IMR-90 (cell line): ENCODE results near the gene LDLRAD4. TPM values are rescaled to one million over a fixed set of nuclear protein-coding genes. Genes with fewer than 3 reads are reported as not detected.

ENCODE experiments used
- ATAC-seq: fragments of 200-7000 bp; cut with Tn5 transposase; 2 replicates; pipeline ENCODE4 v1.9.1; 2020; ENCODE audit warnings: low read depth, mild to moderate bottlenecking, moderate library complexity
- BruUV-seq: library from RNA; stranded (reverse); fragments of 400-500 nt; replicated peaks from 2 replicates; lab custom pipeline; 2021; lab: Mats Ljungman, UMichigan
- CTCF ChIA-PET: fragments of 300-600 bp; formaldehyde crosslinking; extraction: SDS; loops from one replicate; lab custom pipeline; 2021; ENCODE audit warnings: antibody characterized with exemption; lab: Yijun Ruan, JAX
- POLR2A ChIA-PET: fragments of 300-600 bp; sonication (Branson Sonifier 250); formaldehyde crosslinking; loops from one replicate; lab custom pipeline; 2022; ENCODE audit warnings: antibody characterized with exemption; ENCODE audit not compliant: unreplicated experiment; lab: Charles Lee
- DNase-seq: peaks from one replicate; pipeline ENCODE4 v3.0.0; 2013
- H2AFZ ChIP-seq: replicated peaks from 2 replicates; pipeline ENCODE3; 2013; ENCODE audit warnings: low read length, mild to moderate bottlenecking; ENCODE audit not compliant: poor library complexity
- H2AK5ac ChIP-seq: 2 replicates; pipeline ENCODE4 v1.6.1; 2013; ENCODE audit warnings: low read depth, low read length, inconsistent platforms
- H2AK9ac ChIP-seq: replicated peaks from 2 replicates; pipeline ENCODE3; 2013; ENCODE audit warnings: mild to moderate bottlenecking, low read depth, low read length, moderate library complexity; ENCODE audit not compliant: poor library complexity
- H2BK120ac ChIP-seq: 2 replicates; pipeline ENCODE4 v1.6.1; 2013; ENCODE audit warnings: low read depth, low read length, inconsistent platforms
- H2BK15ac ChIP-seq: 3 replicates; pipeline ENCODE4 v1.6.1; 2013; ENCODE audit warnings: low read depth, low read length, inconsistent platforms
- H2BK20ac ChIP-seq: 2 replicates; pipeline ENCODE4 v1.6.1; 2013; ENCODE audit warnings: low read depth, mild to moderate bottlenecking, inconsistent platforms, low read length, moderate library complexity
- H2BK5ac ChIP-seq: 2 replicates; pipeline ENCODE4 v1.6.1; 2013; ENCODE audit warnings: mild to moderate bottlenecking, low read depth, low read length, inconsistent platforms; ENCODE audit not compliant: poor library complexity, severe bottlenecking
- H3K14ac ChIP-seq: replicated peaks from 2 replicates; pipeline ENCODE4 v1.6.1; 2013; ENCODE audit warnings: low read depth, low read length, inconsistent platforms
- H3K18ac ChIP-seq: 2 replicates; pipeline ENCODE4 v1.6.1; 2013; ENCODE audit warnings: low read depth, low read length, control low read depth
- H3K23ac ChIP-seq: 2 replicates; pipeline ENCODE4 v1.6.1; 2013; ENCODE audit warnings: low read depth, low read length, inconsistent platforms
- H3K27ac ChIP-seq: 2 replicates; pipeline ENCODE4 v1.5.1; 2013; ENCODE audit warnings: mild to moderate bottlenecking, control low read depth, low read length; ENCODE audit not compliant: insufficient read depth
- H3K27me3 ChIP-seq: 2 replicates; pipeline ENCODE4 v1.6.1; 2013; ENCODE audit warnings: low read length; ENCODE audit not compliant: control insufficient read depth, insufficient read depth
- H3K36me3 ChIP-seq: 2 replicates; pipeline ENCODE4 v1.6.1; 2013; ENCODE audit warnings: low read length, mixed read lengths; ENCODE audit not compliant: control insufficient read depth, insufficient read depth
- H3K4ac ChIP-seq: 2 replicates; pipeline ENCODE4 v1.6.1; 2013; ENCODE audit warnings: low read depth, low read length, inconsistent platforms
- H3K4me1 ChIP-seq: 2 replicates; pipeline ENCODE4 v1.6.1; 2013; ENCODE audit warnings: low read length, mixed read lengths; ENCODE audit not compliant: control insufficient read depth, insufficient read depth
- H3K4me2 ChIP-seq: 2 replicates; pipeline ENCODE4 v1.6.1; 2013; ENCODE audit warnings: low read depth, mild to moderate bottlenecking, control low read depth, low read length, moderate library complexity
- H3K4me3 ChIP-seq: 2 replicates; pipeline ENCODE4 v1.5.1; 2013; ENCODE audit warnings: low read depth, mild to moderate bottlenecking, control low read depth, low read length, moderate library complexity; ENCODE audit not compliant: insufficient read depth
- H3K56ac ChIP-seq: 2 replicates; pipeline ENCODE4 v1.6.1; 2013; ENCODE audit warnings: low read length, inconsistent platforms; ENCODE audit not compliant: insufficient read depth; ENCODE audit errors: extremely low read depth
- H3K79me1 ChIP-seq, 2 experiments: 2 replicates each; pipeline ENCODE4 v1.6.1; 2013; ENCODE audit warnings: low read length in 2 of 2, inconsistent platforms in 1 of 2, low read depth in 1 of 2
- H3K9ac ChIP-seq: 2 replicates; pipeline ENCODE4 v1.6.1; 2013; ENCODE audit warnings: low read depth, low read length, control low read depth
- H3K9me1 ChIP-seq: 2 replicates; pipeline ENCODE4 v1.6.1; 2013; ENCODE audit warnings: low read length, inconsistent platforms; ENCODE audit not compliant: insufficient read depth
- H3K9me3 ChIP-seq: 2 replicates; pipeline ENCODE4 v1.6.1; 2013; ENCODE audit warnings: low read length; ENCODE audit not compliant: control insufficient read depth, insufficient read depth
- H4K20me1 ChIP-seq: 2 replicates; pipeline ENCODE4 v1.6.1; 2013; ENCODE audit warnings: low read length, inconsistent platforms; ENCODE audit not compliant: insufficient read depth
- H4K5ac ChIP-seq: 2 replicates; pipeline ENCODE4 v1.6.1; 2013; ENCODE audit warnings: mild to moderate bottlenecking, low read depth, low read length, control low read depth
- H4K8ac ChIP-seq, 2 experiments: 2 replicates each; pipeline ENCODE4 v1.6.1; 2013; ENCODE audit warnings: low read depth in 2 of 2, low read length in 2 of 2, control low read depth in 1 of 2, inconsistent platforms in 1 of 2
- H4K91ac ChIP-seq: 2 replicates; pipeline ENCODE4 v1.6.1; 2013; ENCODE audit warnings: low read depth, low read length, inconsistent platforms; ENCODE audit not compliant: insufficient read depth
- BHLHE40 ChIP-seq: fragments of 150-350 bp; IDR thresholded peaks from 2 replicates; pipeline ENCODE4 v1.6.1; 2016; ENCODE audit warnings: mild to moderate bottlenecking, low read depth, low read length
- CEBPB ChIP-seq: IDR thresholded peaks from 2 replicates; pipeline ENCODE4 v1.6.1; 2012; ENCODE audit warnings: low read depth, low read length, improper control_type of control experiment
- CHD1 ChIP-seq: IDR thresholded peaks from 2 replicates; pipeline ENCODE4 v1.6.1; 2012; ENCODE audit warnings: low read depth, low read length, improper control_type of control experiment
- CTCF ChIP-seq: conservative IDR thresholded peaks from 2 replicates; pipeline ENCODE4 v1.5.1; 2012; ENCODE audit warnings: mild to moderate bottlenecking, low read depth, low read length, improper control_type of control experiment
- ELK1 ChIP-seq: fragments of 150-350 bp; IDR thresholded peaks from 2 replicates; pipeline ENCODE4 v1.6.1; 2016; ENCODE audit warnings: low read depth, mild to moderate bottlenecking, low read length, moderate library complexity, borderline replicate concordance
- MAFK ChIP-seq: IDR thresholded peaks from 2 replicates; pipeline ENCODE4 v1.6.1; 2012; ENCODE audit warnings: low read depth, low read length, improper control_type of control experiment
- MAZ ChIP-seq: IDR thresholded peaks from 2 replicates; pipeline ENCODE4 v1.6.1; 2012; ENCODE audit warnings: low read depth, mild to moderate bottlenecking, low read length, improper control_type of control experiment, moderate library complexity, borderline replicate concordance
- MXI1 ChIP-seq: IDR thresholded peaks from 2 replicates; pipeline ENCODE4 v1.6.1; 2012; ENCODE audit warnings: low read depth, mild to moderate bottlenecking, low read length, moderate library complexity, borderline replicate concordance
- POLR2A ChIP-seq: IDR thresholded peaks from 2 replicates; pipeline ENCODE4 v1.6.1; 2012; ENCODE audit warnings: mild to moderate bottlenecking, low read depth, low read length
- RAD21 ChIP-seq: IDR thresholded peaks from 2 replicates; pipeline ENCODE4 v1.6.1; 2012; ENCODE audit warnings: low read length, improper control_type of control experiment
- RCOR1 ChIP-seq: IDR thresholded peaks from 2 replicates; pipeline ENCODE4 v1.6.1; 2012; ENCODE audit warnings: mild to moderate bottlenecking, low read length, improper control_type of control experiment; ENCODE audit not compliant: insufficient replicate concordance
- RFX5 ChIP-seq: IDR thresholded peaks from 2 replicates; pipeline ENCODE4 v1.8.0; 2012; ENCODE audit warnings: low read depth, mild to moderate bottlenecking, low read length, moderate library complexity
- SMC3 ChIP-seq: fragments of 150-350 bp; IDR thresholded peaks from 2 replicates; pipeline ENCODE4 v1.6.1; 2016; ENCODE audit warnings: low read depth, mild to moderate bottlenecking, antibody characterized with exemption, low read length, moderate library complexity
- USF2 ChIP-seq: fragments of 150-350 bp; IDR thresholded peaks from 2 replicates; pipeline ENCODE4 v1.6.1; 2017; ENCODE audit warnings: mild to moderate bottlenecking, antibody characterized with exemption, low read length, low read depth
- WGBS, 2 experiments: methylation state at CpG; one replicate each; pipeline versions ENCODE4 v1.1.5 to v1.1.7; 2013; ENCODE audit warnings: missing lambda C conversion rate in 2 of 2; ENCODE audit not compliant: insufficient read length in 1 of 2; ENCODE audit errors: extremely low coverage in 2 of 2; 5-methylcytosine and 5-hydroxymethylcytosine counted together
- dilution Hi-C: fragments of 300-500 bp; cut with HindIII; formaldehyde crosslinking; loops from one replicate; pipeline ENCODE4 v1.14.3; 2018; ENCODE audit warnings: low sequenced_read_pairs; ENCODE audit not compliant: unreplicated experiment
- in situ Hi-C: fragments of 300-500 bp; cut with MboI; formaldehyde crosslinking; loops from 3 replicates; pipeline ENCODE4 v1.14.3; 2019; ENCODE audit warnings: low sequenced_read_pairs, inconsistent platforms, mixed read lengths
- intact Hi-C: fragments of 100-400 bp; cut with micrococcal nuclease; formaldehyde crosslinking; loops from 2 replicates; pipeline ENCODE4 v1.10.0; 2022
- polyA plus RNA-seq, 3 experiments: library from polyadenylated mRNA; depleted of rRNA; stranded (reverse); fragments of >200 nt; gene quantifications; 2 replicates each; pipeline ENCODE4 v1.2.3, GENCODE V29; 2012; ENCODE audit warnings: low replicate concordance in 1 of 3
- total RNA-seq: library from RNA; depleted of rRNA; stranded (reverse); fragments of >200 nt; gene quantifications from 2 replicates; pipeline ENCODE4 v1.2.3, GENCODE V29; 2012

LDLRAD4 gene
- total and polyA plus RNA-seq, 2 of the 4 experiments (the other 2 are of a cell fraction) = not detected

GRCh38 chr18:13539050-13539449 lies 320.5 kb downstream of the LDLRAD4 start:
- no peak overlapping the region for H3K9ac ChIP-seq
- H3K9me3 ChIP-seq = no peaks in the 10 kb centered on the region
- no peak for TF ChIP-seq USF2
- TF ChIP-seq MAFK = no peak
- TF ChIP-seq ELK1 = no peak
- no peak for TF ChIP-seq POLR2A
- no peak for TF ChIP-seq CHD1
- no peak for TF ChIP-seq RFX5
- no peak for TF ChIP-seq MAZ
- no peak for TF ChIP-seq BHLHE40
- TF ChIP-seq CEBPB = no peak
- TF ChIP-seq RAD21 = no peak
- TF ChIP-seq RCOR1 = no peak
- TF ChIP-seq CTCF = no peak
- no peak for TF ChIP-seq SMC3
- TF ChIP-seq MXI1 = no peak
- no peak overlapping the region for H3K14ac ChIP-seq
- no peaks in the 10 kb centered on the region for H3K79me1 ChIP-seq
- H2AK9ac ChIP-seq = no peak overlapping the region
- intact Hi-C loops = loop anchor here (10.0 kb wide), 1 partner anchor 534 kb away; no protein-coding TSS in a partner anchor
- H3K56ac ChIP-seq = no peak overlapping the region
- no peak overlapping the region for H3K4ac ChIP-seq
- DNase-seq = no peak
- H3K9me1 ChIP-seq = no peaks in the 10 kb centered on the region
- no peak overlapping the region for H4K5ac ChIP-seq
- WGBS, 2 experiments = no CpG with 5 or more reads among the region's 6 CpGs
- H2BK5ac ChIP-seq = no peak overlapping the region
- H4K20me1 ChIP-seq = no peaks in the 10 kb centered on the region
- no peak overlapping the region for H4K8ac ChIP-seq
- H3K27ac ChIP-seq = no peak overlapping the region
- dilution Hi-C loops = no loop called here
- H4K91ac ChIP-seq = no peak overlapping the region
- no peak overlapping the region for H3K4me3 ChIP-seq
- no peak overlapping the region for H3K23ac ChIP-seq
- no peak overlapping the region for H2AK5ac ChIP-seq
- peaks cover 2% of the 10 kb centered on the region for H3K27me3 ChIP-seq
- ATAC-seq = no peak
- H3K4me1 ChIP-seq = no peaks in the 10 kb centered on the region
- H3K36me3 ChIP-seq = no peaks in the 10 kb centered on the region
- no peak overlapping the region for H2AFZ ChIP-seq
- H2BK15ac ChIP-seq = no peak overlapping the region
- no peak overlapping the region for H2BK120ac ChIP-seq
- H2BK20ac ChIP-seq = no peak overlapping the region
- ChIA-PET POLR2A (interaction anchor here (0.6 kb wide), 1 partner anchor 217 kb away, joined by 14 read pairs; no protein-coding TSS in a partner anchor), CTCF (interaction anchor here (0.6 kb wide), 1 partner anchor 10 kb away, joined by 3 read pairs; no protein-coding TSS in a partner anchor)
- H3K4me2 ChIP-seq = no peak overlapping the region
- no peak overlapping the region for H3K18ac ChIP-seq
- in situ Hi-C loops = no loop called here
- no TSS peak for BruUV-seq
